K562 (cell line): ENCODE data around the gene CTBS. TPM values are rescaled to one million over a fixed set of nuclear protein-coding genes. Genes with fewer than 3 reads are reported as not detected.
"Not testable (repeated sequence)": the region's sequence is repeated elsewhere in the genome, so short reads cannot be mapped to it uniquely, and the experiment has no call there.

Experiments used
- ATAC-seq: fragments of 200-7000 bp; cut with Tn5 transposase; 3 replicates; pipeline ENCODE4 v1.9.1; 2020; ENCODE audit warnings: moderate library complexity
- BruUV-seq: library from RNA; stranded (reverse); fragments of 400-500 nt; replicated peaks from 2 replicates; lab custom pipeline; 2021; lab: Mats Ljungman, UMichigan
- CTCF ChIA-PET: fragments of 300-600 bp; formaldehyde crosslinking; extraction: SDS; loops from one replicate; lab custom pipeline; 2021; ENCODE audit warnings: low intra/inter-chr PET ratio; lab: Yijun Ruan, JAX
- POLR2A ChIA-PET: fragments of 300-600, 350-650 bp; sonication (Branson Sonifier 250); formaldehyde crosslinking; extraction: SDS; loops from one replicate; lab custom pipeline; 2021; ENCODE audit warnings: antibody characterized with exemption, inconsistent platforms; lab: Yijun Ruan, JAX
- DNase-seq, 4 experiments: peaks; one replicate each; pipeline versions ENCODE4 v3.0.0 to v3.0.0-alpha.2; 2011 to 2018; ENCODE audit warnings: low spot score in 3 of 4, mixed read lengths in 3 of 4; ENCODE audit errors: extremely low read depth in 1 of 4
- FAIRE-seq: peaks from 2 replicates; lab custom pipeline; 2011; peaks lifted over from hg19 to GRCh38; lab: Jason Lieb, UNC
- H2AFZ ChIP-seq: 2 replicates; pipeline ENCODE4 v1.6.0; 2011; ENCODE audit warnings: low read depth, low read length, control low read depth, inconsistent platforms
- H3K27ac ChIP-seq: fragments of 200-600 bp; 3 replicates; pipeline ENCODE4 v1.8.0; 2011; ENCODE audit warnings: low read depth, mild to moderate bottlenecking, control low read depth, inconsistent platforms, low read length, moderate library complexity, mixed read lengths; ENCODE audit errors: extremely low read depth
- H3K27me3 ChIP-seq, 2 experiments: fragments of 300-600 bp in 1 of 2; 2 replicates in 1 of 2; 3 replicates in 1 of 2; pipeline versions ENCODE4 v1.6.0 to v1.8.0; 2011; ENCODE audit warnings: inconsistent platforms in 2 of 2, low read length in 2 of 2, mild to moderate bottlenecking in 1 of 2, mixed read lengths in 1 of 2, moderate library complexity in 1 of 2; ENCODE audit not compliant: control insufficient read depth in 2 of 2, insufficient read depth in 2 of 2
- H3K36me3 ChIP-seq: fragments of 300-600 bp; 3 replicates; pipeline ENCODE4 v1.8.0; 2011; ENCODE audit warnings: mild to moderate bottlenecking, low read length, inconsistent platforms; ENCODE audit not compliant: control insufficient read depth, insufficient read depth
- H3K4me1 ChIP-seq, 2 experiments: fragments of 200-600 bp in 1 of 2; replicated peaks in 1 of 2; 2 replicates in 1 of 2; 3 replicates in 1 of 2; pipeline versions ENCODE4 v1.5.1 to v1.8.0; 2011; ENCODE audit warnings: inconsistent platforms in 2 of 2, low read length in 2 of 2, mild to moderate bottlenecking in 1 of 2, mixed read lengths in 1 of 2, moderate library complexity in 1 of 2; ENCODE audit not compliant: control insufficient read depth in 2 of 2, insufficient read depth in 2 of 2
- H3K4me2 ChIP-seq: 2 replicates; pipeline ENCODE4 v1.6.1; 2011; ENCODE audit warnings: low read length, control low read depth, inconsistent platforms, mixed read lengths; ENCODE audit not compliant: insufficient read depth
- H3K4me3 ChIP-seq: fragments of 200-600 bp; sonication (generic), shearing (Covaris generic); 2 replicates; pipeline ENCODE4 v1.5.1; 2016; ENCODE audit warnings: control low read depth, inconsistent platforms
- H3K79me2 ChIP-seq: fragments of 200-600 bp; 3 replicates; pipeline ENCODE4 v1.8.0; 2011; ENCODE audit warnings: low read length, inconsistent platforms; ENCODE audit not compliant: control insufficient read depth, insufficient read depth
- H3K9ac ChIP-seq, 2 experiments: 2 replicates each; pipeline versions ENCODE4 v1.6.0 to v1.6.1; 2011; ENCODE audit warnings: low read depth in 2 of 2, low read length in 2 of 2, control low read depth in 1 of 2, inconsistent platforms in 1 of 2, mild to moderate bottlenecking in 1 of 2, mixed read lengths in 1 of 2; ENCODE audit not compliant: insufficient read depth in 1 of 2
- H3K9me1 ChIP-seq: one replicate; pipeline ENCODE4 v1.6.0; 2011; ENCODE audit warnings: inconsistent platforms, mild to moderate bottlenecking, low read length, moderate library complexity; ENCODE audit not compliant: control insufficient read depth, insufficient read depth
- H3K9me3 ChIP-seq: replicated peaks from 2 replicates; pipeline ENCODE4 v1.5.1; 2011; ENCODE audit warnings: low read depth, low read length, inconsistent platforms; ENCODE audit not compliant: control insufficient read depth, insufficient read depth
- H4K20me1 ChIP-seq: replicated peaks from 2 replicates; pipeline ENCODE4 v1.6.1; 2011; ENCODE audit warnings: low read length, inconsistent platforms, mixed read lengths; ENCODE audit not compliant: control insufficient read depth, insufficient read depth
- CC2D1A ChIP-seq: fragments of 450-650 bp; IDR thresholded peaks from 2 replicates; pipeline ENCODE4 v1.6.1; 2017; ENCODE audit warnings: mild to moderate bottlenecking
- HBP1 ChIP-seq: fragments of 450-650 bp; formaldehyde crosslinking; IDR thresholded peaks from 2 replicates; pipeline ENCODE4 v1.4.0; 2022; ENCODE audit warnings: missing genetic modification characterization
- L3MBTL2 ChIP-seq: fragments of 450-650 bp; IDR thresholded peaks from 2 replicates; pipeline ENCODE4 v1.6.1; 2016; ENCODE audit warnings: mild to moderate bottlenecking, moderate library complexity
- MLLT1 ChIP-seq, 2 experiments: fragments of 450-650 bp; IDR thresholded peaks; 2 replicates each; pipeline ENCODE4 v1.6.1; 2016
- SPI1 ChIP-seq: IDR thresholded peaks from 2 replicates; pipeline ENCODE4 v1.6.1; 2011; ENCODE audit warnings: low read depth, low read length, control low read depth, borderline replicate concordance
- TEAD4 ChIP-seq, 2 experiments: sonication (generic) in 1 of 2; formaldehyde crosslinking in 1 of 2; IDR thresholded peaks; 2 replicates each; pipeline versions ENCODE4 v1.6.1 to v1.8.0; 2012 to 2022; ENCODE audit warnings: borderline replicate concordance in 1 of 2, inconsistent platforms in 1 of 2, low read length in 1 of 2, mild to moderate bottlenecking in 1 of 2, missing genetic modification reagents in 1 of 2
- ZBTB7A ChIP-seq: IDR thresholded peaks from 2 replicates; pipeline ENCODE4 v1.6.1; 2011; ENCODE audit warnings: low read depth, mild to moderate bottlenecking, low read length, moderate library complexity, borderline replicate concordance; ENCODE audit not compliant: control insufficient read depth
- ZFX ChIP-seq: sonication (generic); formaldehyde crosslinking; IDR thresholded peaks from 2 replicates; pipeline ENCODE4 v1.8.0; 2022; ENCODE audit warnings: mild to moderate bottlenecking, missing genetic modification reagents, moderate library complexity
- ZNF41 ChIP-seq: fragments of 250-450 bp; sonication (Bioruptor Pico); conservative IDR thresholded peaks from 2 replicates; pipeline ENCODE4 v1.4.0; 2020; ENCODE audit warnings: mild to moderate bottlenecking
- ZNF79 ChIP-seq: fragments of 250-450 bp; sonication (Bioruptor Pico); IDR thresholded peaks from 2 replicates; pipeline ENCODE4 v1.4.0; 2020; ENCODE audit warnings: low read depth, mild to moderate bottlenecking, moderate library complexity
- WGBS: fragments of 100-300 bp; shearing (Covaris generic); methylation state at CpG from one replicate; pipeline ENCODE4 v1.1.6; 2016; ENCODE audit warnings: low coverage, mixed read lengths; ENCODE audit not compliant: insufficient coverage; ENCODE audit errors: missing lambda C conversion rate; 5-methylcytosine and 5-hydroxymethylcytosine counted together
- in situ Hi-C: fragments of 300-500 bp; cut with MboI; formaldehyde crosslinking; loops from 4 replicates; pipeline ENCODE4 v1.15.0; 2018; ENCODE audit warnings: inconsistent platforms, mixed read lengths
- intact Hi-C: fragments of 100-400 bp; cut with micrococcal nuclease; formaldehyde crosslinking; loops from 2 replicates; pipeline ENCODE4 v1.14.2; 2022
- polyA plus RNA-seq, 8 experiments: library from polyadenylated mRNA; depleted of rRNA in 4 of 8; stranded (reverse) in 5 of 8; unstranded in 3 of 8; fragments of >200 nt; fragmentation: Nextera tagmentation in 2 of 8; fragmentation: Illumina TruSeq in 1 of 8; extraction: Ambion mirVana in 2 of 8; extraction: Trizol in 1 of 8; gene quantifications; 2 replicates each; pipeline versions ENCODE4 v1.2.1 to v1.2.3, GENCODE V29; 2011 to 2014; ENCODE audit warnings: inconsistent platforms in 1 of 8, missing spikeins in 1 of 8
- total RNA-seq, 7 experiments: library from RNA; depleted of rRNA in 6 of 7; stranded (reverse); fragments of >200 nt in 6 of 7; fragmentation: Illumina TruSeq in 2 of 7; extraction: Trizol in 2 of 7; gene quantifications; 2 replicates each; pipeline versions ENCODE4 v1.2.1 to v1.2.3, GENCODE V29; 2011 to 2021; ENCODE audit warnings: low replicate concordance in 1 of 7
- TF ChIP-seq, protein P1 (sequence below): fragments of 450-650 bp; formaldehyde crosslinking; IDR thresholded peaks from 2 replicates; pipeline ENCODE4 v1.4.0; 2020; ENCODE audit warnings: mild to moderate bottlenecking, mixed read lengths

Gene CTBS
- total and polyA plus RNA-seq, 9 of the 15 experiments (the other 6 are each of a cell fraction or from before 2014, with no cell fraction given), result 3.0 to 19.8 (median 9.9) TPM

DNA sequence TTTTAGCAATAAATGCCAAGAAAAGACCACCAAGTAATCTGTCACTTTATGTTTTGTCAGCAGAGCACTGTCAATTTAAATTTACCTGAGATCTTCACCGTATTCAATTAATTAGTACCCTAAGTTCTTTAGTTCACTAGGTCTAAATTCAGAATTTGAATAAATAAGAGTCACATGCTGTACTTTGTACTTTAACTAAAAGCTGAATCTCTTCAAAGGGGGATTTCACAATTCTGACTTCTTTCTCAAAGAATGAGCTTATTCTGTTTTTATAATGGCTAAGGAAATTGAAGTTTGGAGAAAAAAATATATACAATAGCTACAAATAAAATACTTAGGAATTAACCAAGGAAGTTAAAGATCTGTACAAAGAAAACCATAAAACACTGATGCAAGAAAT is 65.7 kb downstream of the CTBS start:
- peaks cover 14% of the 10 kb centered on the region for H4K20me1 ChIP-seq
- CTCF ChIA-PET, result no interaction called here
- in situ Hi-C loops, result no loop called here

DNA sequence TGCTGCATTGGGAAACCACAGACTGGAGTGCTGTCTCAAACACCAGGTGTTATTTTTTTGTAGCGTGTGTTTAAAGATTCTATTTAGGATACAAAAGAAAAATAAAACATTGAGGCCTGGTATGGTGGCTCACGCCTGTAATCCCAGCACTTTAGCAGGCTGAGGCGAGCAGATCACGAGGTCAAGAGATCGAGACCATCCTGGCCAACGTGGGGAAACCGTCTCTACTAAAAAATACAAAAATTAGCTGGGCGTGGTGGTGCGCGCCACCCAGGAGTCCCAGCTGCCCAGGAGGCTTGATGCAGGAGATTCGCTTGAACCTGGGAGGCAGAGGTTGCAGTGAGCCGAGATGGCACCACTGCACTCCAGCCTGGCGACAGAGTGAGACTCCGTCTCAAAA is 66.4 kb downstream of the CTBS start:
- peak overlapping the region; percentile 73 for H3K4me2 ChIP-seq
- 0 out of 2 replicates have a peak, but pooled peaks have one; percentile 23 for TF ChIP-seq HBP1 (CRISPR knock-in tag)
- 0 out of 4 replicates have a peak, but pooled peaks of 1 of the 2 experiments have one; percentile 44 for TF ChIP-seq MLLT1 (IDR thresholded peaks at IDR 0.05)
- peak; percentile 74 for TF ChIP-seq ZFX (CRISPR knock-in tag)
- peak; percentile 73 for TF ChIP-seq L3MBTL2
- TF ChIP-seq, protein P1, sequence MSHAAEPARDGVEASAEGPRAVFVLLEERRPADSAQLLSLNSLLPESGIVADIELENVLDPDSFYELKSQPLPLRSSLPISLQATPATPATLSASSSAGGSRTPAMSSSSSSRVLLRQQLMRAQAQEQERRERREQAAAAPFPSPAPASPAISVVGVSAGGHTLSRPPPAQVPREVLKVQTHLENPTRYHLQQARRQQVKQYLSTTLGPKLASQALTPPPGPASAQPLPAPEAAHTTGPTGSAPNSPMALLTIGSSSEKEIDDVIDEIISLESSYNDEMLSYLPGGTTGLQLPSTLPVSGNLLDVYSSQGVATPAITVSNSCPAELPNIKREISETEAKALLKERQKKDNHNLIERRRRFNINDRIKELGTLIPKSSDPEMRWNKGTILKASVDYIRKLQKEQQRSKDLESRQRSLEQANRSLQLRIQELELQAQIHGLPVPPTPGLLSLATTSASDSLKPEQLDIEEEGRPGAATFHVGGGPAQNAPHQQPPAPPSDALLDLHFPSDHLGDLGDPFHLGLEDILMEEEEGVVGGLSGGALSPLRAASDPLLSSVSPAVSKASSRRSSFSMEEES (CRISPR knock-in tag), result peak; percentile 20
- TF ChIP-seq CC2D1A, result peak; percentile 65; the same call in 1 of the 2 replicates

More for the DNA sequence above, 65.7 kb downstream of the CTBS start:
- POLR2A ChIA-PET, result interaction anchor here (0.7 kb wide), 1 partner anchor 72 kb away, joined by 4 read pairs; no protein-coding TSS in a partner anchor
- peak overlapping the region in 1 of 2 experiments; percentile 98; a peak in 2 of 4 replicates for H3K9ac ChIP-seq
- no peaks in the 10 kb centered on the region for H3K27me3 ChIP-seq
- DNase-seq (no peak), FAIRE-seq (no peak), ATAC-seq (no peak)
- 92% methylated on average over 1 of the region's 1 CpG for WGBS
- H3K4me2 ChIP-seq, result peak overlapping the region; percentile 73; the same call in 1 of the 2 replicates
- intact Hi-C loops, result loop anchor here (5.0 to 10.0 kb wide), 2 partner anchors 179 to 204 kb away; partner anchors contain the start of gene SAMD13
- H3K79me2 ChIP-seq, result peaks cover 46% of the 10 kb centered on the region
- peaks cover 17% of the 10 kb centered on the region; the same call in 2 of the 3 replicates for H3K36me3 ChIP-seq
- no peaks in the 10 kb centered on the region for H3K9me1 ChIP-seq
- H3K9me3 ChIP-seq, result no peaks in the 10 kb centered on the region; the same call in 1 of the 2 replicates
- no peak overlapping the region for H2AFZ ChIP-seq
- BruUV-seq, result no TSS peak
- peaks cover 4 to 9% of the 10 kb centered on the region in 2 experiments; a peak in 4 of 5 replicates for H3K4me1 ChIP-seq
- H3K4me3 ChIP-seq, result no peak overlapping the region
- peak overlapping the region; percentile 97; the same call in 2 of the 3 replicates for H3K27ac ChIP-seq
- TF ChIP-seq ZNF41 (no peak), SPI1 (no peak), TEAD4 (IDR thresholded peaks at IDR 0.05; ENCODE audit: low read length) (no peak), TEAD4 (CRISPR knock-in tag; IDR thresholded peaks at IDR 0.05; ENCODE audit: borderline replicate concordance) (no peak), ZBTB7A (no peak), ZNF79 (CRISPR knock-in tag) (no peak)
- TF ChIP-seq, all 486 proteins: peak for 0

More for the DNA sequence above, 66.4 kb downstream of the CTBS start:
- peak overlapping the region; percentile 69 for H3K4me3 ChIP-seq
- H3K27me3 ChIP-seq, BruUV-seq, H3K9me1 ChIP-seq, in situ Hi-C loops, ATAC-seq, H3K9me3 ChIP-seq, FAIRE-seq, CTCF ChIA-PET: not testable (repeated sequence)
- peak overlapping the region; percentile 74 to 98; a peak in 3 of 4 replicates for H3K9ac ChIP-seq
- H2AFZ ChIP-seq, result peak overlapping the region; percentile 91
- peaks cover 18% of the 10 kb centered on the region for H4K20me1 ChIP-seq
- peak overlapping the region; percentile 97 for H3K27ac ChIP-seq
- intact Hi-C loops, result loop anchor here (2.0 to 10.0 kb wide), 3 partner anchors 113 to 203 kb away; partner anchors contain the start of gene SAMD13
- peaks cover 23% of the 10 kb centered on the region for H3K36me3 ChIP-seq
- peaks cover 4 to 10% of the 10 kb centered on the region in 2 experiments; a peak in 4 of 5 replicates for H3K4me1 ChIP-seq
- POLR2A ChIA-PET, result interaction anchor here (1.0 kb wide), 1 partner anchor 14 kb away, joined by 3 read pairs; no protein-coding TSS in a partner anchor
- H3K79me2 ChIP-seq, result peaks cover 52% of the 10 kb centered on the region
- 31% methylated on average over 14 of the region's 14 CpGs for WGBS
- DNase-seq, result peak in 1 of 4 experiments; percentile 29
